MM.1S (cell line): Measurements from ENCODE around the gene B4GALT5.

Experiments
- EZH2 ChIP-seq: fragments of 300-600 bp; sonication (generic); optimal IDR thresholded peaks from 2 replicates; pipeline ENCODE3; 2017; ENCODE audit warnings: low read depth, mild to moderate bottlenecking, antibody characterized with exemption, low read length, mixed read lengths
- EZH2phosphoT487 ChIP-seq: fragments of 300-600 bp; sonication (generic); IDR thresholded peaks from 2 replicates; pipeline ENCODE4 v1.6.1; 2018; ENCODE audit warnings: antibody characterized with exemption, low read length
- TF ChIP-seq, protein P1 (sequence below): fragments of 300-600 bp; sonication (generic); IDR thresholded peaks from 2 replicates; pipeline ENCODE4 v1.5.1; 2016; ENCODE audit warnings: antibody characterized with exemption, low read length, mixed read lengths

DNA sequence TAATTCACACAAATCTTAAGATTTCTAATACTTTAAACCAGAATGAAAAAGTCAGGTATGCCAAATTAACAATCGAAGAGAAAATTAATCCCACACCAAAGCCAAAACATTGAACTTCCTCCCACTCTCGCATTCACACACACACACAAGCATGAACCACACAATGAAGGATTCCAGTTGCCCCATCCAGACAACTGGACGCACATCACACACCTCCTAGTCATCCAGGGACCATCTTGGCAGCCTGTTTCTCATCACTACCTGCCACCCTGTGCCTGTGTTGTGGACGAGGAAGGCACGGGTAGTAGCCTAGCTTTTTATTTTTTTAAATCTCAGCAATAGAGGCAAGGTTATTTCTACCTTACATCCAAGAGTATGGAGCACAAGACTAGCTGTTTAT is 15.2 kb downstream of the B4GALT5 start:
- TF ChIP-seq, protein P1, sequence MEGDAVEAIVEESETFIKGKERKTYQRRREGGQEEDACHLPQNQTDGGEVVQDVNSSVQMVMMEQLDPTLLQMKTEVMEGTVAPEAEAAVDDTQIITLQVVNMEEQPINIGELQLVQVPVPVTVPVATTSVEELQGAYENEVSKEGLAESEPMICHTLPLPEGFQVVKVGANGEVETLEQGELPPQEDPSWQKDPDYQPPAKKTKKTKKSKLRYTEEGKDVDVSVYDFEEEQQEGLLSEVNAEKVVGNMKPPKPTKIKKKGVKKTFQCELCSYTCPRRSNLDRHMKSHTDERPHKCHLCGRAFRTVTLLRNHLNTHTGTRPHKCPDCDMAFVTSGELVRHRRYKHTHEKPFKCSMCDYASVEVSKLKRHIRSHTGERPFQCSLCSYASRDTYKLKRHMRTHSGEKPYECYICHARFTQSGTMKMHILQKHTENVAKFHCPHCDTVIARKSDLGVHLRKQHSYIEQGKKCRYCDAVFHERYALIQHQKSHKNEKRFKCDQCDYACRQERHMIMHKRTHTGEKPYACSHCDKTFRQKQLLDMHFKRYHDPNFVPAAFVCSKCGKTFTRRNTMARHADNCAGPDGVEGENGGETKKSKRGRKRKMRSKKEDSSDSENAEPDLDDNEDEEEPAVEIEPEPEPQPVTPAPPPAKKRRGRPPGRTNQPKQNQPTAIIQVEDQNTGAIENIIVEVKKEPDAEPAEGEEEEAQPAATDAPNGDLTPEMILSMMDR = no peak
- TF ChIP-seq EZH2phosphoT487 (no peak), EZH2 (no peak)
